Immature natural killer cell (primary cell): ENCODE measurements around the gene MAGOHB. TPM values are rescaled to one million over a fixed set of nuclear protein-coding genes. Genes with fewer than 3 reads are reported as not detected.

ENCODE experiments used
- DNase-seq, 3 donors: peaks; one replicate each; pipeline ENCODE4 v3.0.0; 2022; ENCODE audit warnings: mixed read lengths in 1 of 3
- H3K27ac Mint-ChIP-seq, 6 donors: one replicate each; pipeline ENCODE4 v1.8.0; 2020; ENCODE audit warnings: mixed read lengths in 6 of 6, mild to moderate bottlenecking in 5 of 6, inconsistent platforms in 4 of 6, moderate library complexity in 3 of 6
- H3K27me3 Mint-ChIP-seq, 3 donors: one replicate each; pipeline ENCODE4 v1.8.0; 2020 to 2021; ENCODE audit warnings: low read depth in 3 of 3, mild to moderate bottlenecking in 3 of 3, mixed read lengths in 3 of 3, moderate library complexity in 3 of 3, inconsistent platforms in 1 of 3
- H3K36me3 Mint-ChIP-seq, 3 donors: one replicate each; pipeline ENCODE4 v1.8.0; 2020; ENCODE audit warnings: mixed read lengths in 3 of 3, inconsistent platforms in 2 of 3, mild to moderate bottlenecking in 2 of 3
- H3K4me1 Mint-ChIP-seq, 2 donors: one replicate each; pipeline ENCODE4 v1.8.0; 2020; ENCODE audit warnings: inconsistent platforms in 2 of 2, mild to moderate bottlenecking in 2 of 2, mixed read lengths in 2 of 2, moderate library complexity in 1 of 2
- H3K4me3 Mint-ChIP-seq, 5 donors: one replicate each; pipeline ENCODE4 v1.8.0; 2020; ENCODE audit warnings: mild to moderate bottlenecking in 5 of 5, mixed read lengths in 5 of 5, inconsistent platforms in 3 of 5, moderate library complexity in 3 of 5
- H3K9me3 Mint-ChIP-seq, 6 donors: one replicate each; pipeline ENCODE4 v1.8.0; 2020; ENCODE audit warnings: mild to moderate bottlenecking in 6 of 6, mixed read lengths in 6 of 6, inconsistent platforms in 4 of 6, moderate library complexity in 3 of 6
- polyA plus RNA-seq, 3 donors: library from polyadenylated mRNA; unstranded; fragments of 300-500 nt; fragmentation: Illumina TruSeq; gene quantifications; one replicate each; pipeline ENCODE4 v1.2.3, GENCODE V29; 2021

Gene MAGOHB
- polyA plus RNA-seq, 3 donors from 2014 or later = 54.7 to 72.5 (median 58.7) TPM

DNA sequence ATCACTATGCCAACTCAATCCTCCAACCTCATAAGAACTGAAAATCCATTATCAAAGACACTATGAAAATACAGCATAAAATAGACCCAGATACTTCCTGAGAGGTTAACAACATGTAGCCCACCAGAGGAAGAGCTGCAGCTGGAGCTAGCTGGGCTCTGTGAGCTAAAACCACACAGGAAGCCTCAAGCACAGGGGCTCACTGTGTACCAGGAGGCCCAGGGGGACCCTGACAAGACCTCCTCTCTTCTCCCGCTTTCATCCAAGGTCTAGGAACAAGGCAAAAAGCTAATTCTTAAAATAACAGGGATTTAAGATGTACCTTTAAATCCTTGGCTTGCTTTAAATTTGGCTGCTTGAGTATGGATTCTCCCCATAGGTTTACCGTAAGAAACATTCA is 54.2 kb downstream of the MAGOHB start:
- no peaks in the 10 kb centered on the region for H3K36me3 Mint-ChIP-seq
- H3K4me3 Mint-ChIP-seq = peak overlapping the region; percentile 57 to 82 (median 74)
- peaks cover 0 to 11% (median 10%) of the 10 kb centered on the region in 3 donors for H3K27me3 Mint-ChIP-seq
- H3K9me3 Mint-ChIP-seq = peaks cover 0 to 2% (median 0%) of the 10 kb centered on the region in 6 donors
- H3K4me1 Mint-ChIP-seq = peaks cover 60 to 80% of the 10 kb centered on the region in 2 donors
- H3K27ac Mint-ChIP-seq = peak overlapping the region; percentile 78 to 91 (median 88)
- DNase-seq = peak; percentile 63 to 74 (median 71)

DNA sequence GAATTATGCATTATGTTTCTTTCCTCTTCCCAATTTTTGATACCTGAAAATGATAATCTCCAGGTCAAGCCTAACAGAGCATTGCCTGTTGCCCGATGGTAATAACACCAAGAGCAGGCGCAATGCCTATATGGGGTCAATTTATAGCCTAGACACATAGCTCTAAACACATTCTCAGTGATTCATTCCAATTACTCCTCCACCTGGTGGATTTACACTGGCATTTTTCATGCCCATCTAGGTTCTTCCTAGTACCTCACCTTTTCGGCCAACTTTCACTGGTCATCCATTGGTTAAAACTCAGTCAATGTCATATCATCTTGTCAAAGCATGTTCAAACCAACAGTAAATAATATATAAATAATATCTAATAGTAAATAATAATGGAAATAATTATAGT is 54.6 kb downstream of the MAGOHB start:
- no peak for DNase-seq
- Mint-ChIP-seq H3K4me1 (peaks cover 64 to 85% of the 10 kb centered on the region in 2 donors), H3K4me3 (peak overlapping the region; percentile 62 to 82 (median 74))

DNA sequence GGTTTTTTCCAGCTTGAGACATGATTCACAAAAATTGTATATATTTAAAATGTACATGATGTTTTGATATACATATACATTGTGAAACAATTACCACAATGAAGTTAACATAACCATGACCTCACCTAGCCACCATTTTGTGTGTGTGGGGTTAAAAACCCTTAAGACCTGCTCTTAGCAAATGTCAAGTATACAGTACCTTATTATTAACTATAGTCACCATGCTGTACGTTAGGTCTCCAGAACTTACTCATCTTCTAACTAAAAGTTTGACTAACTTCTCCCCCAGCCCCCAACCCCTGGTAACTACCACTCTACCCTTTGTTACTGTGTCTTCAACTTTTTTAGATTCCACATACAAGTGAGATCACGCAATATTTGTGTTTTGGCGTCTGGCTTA is 55.1 kb downstream of the MAGOHB start:
- Mint-ChIP-seq H3K27me3 (peaks cover 0 to 11% (median 10%) of the 10 kb centered on the region in 3 donors), H3K36me3 (peaks cover 0 to 5% (median 0%) of the 10 kb centered on the region in 3 donors), H3K4me3 (peak overlapping the region; percentile 44 to 82 (median 71)), H3K4me1 (peaks cover 67 to 89% of the 10 kb centered on the region in 2 donors), H3K27ac (peak overlapping the region in 4 of 6 donors; percentile 83 to 93 (median 86)), H3K9me3 (peaks cover 0 to 4% (median 0%) of the 10 kb centered on the region in 6 donors)
- no peak for DNase-seq

More for the DNA sequence above, 54.6 kb downstream of the MAGOHB start:
- Mint-ChIP-seq H3K36me3 (peaks cover 0 to under 1% (median 0%) of the 10 kb centered on the region in 3 donors), H3K27ac (peak overlapping the region; percentile 78 to 93 (median 86)), H3K27me3 (peaks cover 0 to 11% (median 10%) of the 10 kb centered on the region in 3 donors), H3K9me3 (peaks cover 0 to 2% (median 0%) of the 10 kb centered on the region in 6 donors)

DNA sequence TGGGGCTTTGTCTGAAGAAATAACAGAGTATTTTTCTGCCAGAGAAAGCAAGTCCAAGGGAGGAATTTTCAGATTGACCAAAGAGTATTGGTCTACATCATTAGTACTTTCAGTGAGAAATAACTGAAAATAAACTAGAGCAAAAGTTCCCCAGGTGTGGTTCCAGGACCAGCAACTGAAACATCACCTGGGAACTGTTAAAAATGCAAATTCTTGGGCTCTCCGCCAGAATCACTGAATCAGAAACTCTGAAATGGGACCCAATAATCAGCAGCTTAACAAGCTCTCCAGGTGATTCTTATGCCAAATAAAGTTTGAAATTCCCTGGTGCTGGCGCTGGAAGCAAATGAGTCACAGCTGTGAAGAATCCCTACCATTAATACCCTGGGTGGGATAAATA is 55.6 kb downstream of the MAGOHB start:
- Mint-ChIP-seq H3K36me3 (peaks cover 0 to 10% (median 2%) of the 10 kb centered on the region in 3 donors), H3K27ac (peak overlapping the region; percentile 72 to 93 (median 84)), H3K27me3 (peaks cover 0 to 11% (median 10%) of the 10 kb centered on the region in 3 donors), H3K9me3 (peaks cover 0 to 5% (median 0%) of the 10 kb centered on the region in 6 donors), H3K4me1 (peaks cover 69 to 90% of the 10 kb centered on the region in 2 donors), H3K4me3 (peak overlapping the region; percentile 38 to 82 (median 66))
- DNase-seq = no peak

DNA sequence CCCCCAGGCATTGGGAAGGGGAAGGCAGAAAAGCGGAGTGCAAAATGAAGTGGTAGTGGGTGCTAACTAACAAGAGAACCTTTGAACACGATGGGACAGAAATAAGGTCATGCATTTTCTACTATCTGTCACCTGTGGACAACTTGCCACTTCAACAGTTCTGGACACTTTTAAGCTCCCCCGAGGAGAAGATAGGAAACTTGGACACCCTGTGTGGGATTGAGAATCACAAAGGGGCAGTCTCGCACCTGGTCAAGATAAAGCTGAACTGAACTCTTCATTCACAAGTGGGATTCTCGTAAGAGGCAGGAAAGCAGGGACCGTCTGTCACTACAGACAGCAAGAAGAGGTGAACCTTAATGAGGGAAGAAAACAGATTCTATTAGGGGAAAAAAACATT is 56.1 kb downstream of the MAGOHB start:
- Mint-ChIP-seq H3K4me1 (peaks cover 70 to 86% of the 10 kb centered on the region in 2 donors), H3K27me3 (peaks cover 0 to 11% (median 10%) of the 10 kb centered on the region in 3 donors), H3K4me3 (peak overlapping the region; percentile 38 to 80 (median 66)), H3K36me3 (peaks cover 0 to 12% (median 4%) of the 10 kb centered on the region in 3 donors), H3K9me3 (peaks cover 0 to 5% (median 0%) of the 10 kb centered on the region in 6 donors), H3K27ac (peak overlapping the region; percentile 72 to 92 (median 84))
- peak in 1 of 3 donors; percentile 19 for DNase-seq

DNA sequence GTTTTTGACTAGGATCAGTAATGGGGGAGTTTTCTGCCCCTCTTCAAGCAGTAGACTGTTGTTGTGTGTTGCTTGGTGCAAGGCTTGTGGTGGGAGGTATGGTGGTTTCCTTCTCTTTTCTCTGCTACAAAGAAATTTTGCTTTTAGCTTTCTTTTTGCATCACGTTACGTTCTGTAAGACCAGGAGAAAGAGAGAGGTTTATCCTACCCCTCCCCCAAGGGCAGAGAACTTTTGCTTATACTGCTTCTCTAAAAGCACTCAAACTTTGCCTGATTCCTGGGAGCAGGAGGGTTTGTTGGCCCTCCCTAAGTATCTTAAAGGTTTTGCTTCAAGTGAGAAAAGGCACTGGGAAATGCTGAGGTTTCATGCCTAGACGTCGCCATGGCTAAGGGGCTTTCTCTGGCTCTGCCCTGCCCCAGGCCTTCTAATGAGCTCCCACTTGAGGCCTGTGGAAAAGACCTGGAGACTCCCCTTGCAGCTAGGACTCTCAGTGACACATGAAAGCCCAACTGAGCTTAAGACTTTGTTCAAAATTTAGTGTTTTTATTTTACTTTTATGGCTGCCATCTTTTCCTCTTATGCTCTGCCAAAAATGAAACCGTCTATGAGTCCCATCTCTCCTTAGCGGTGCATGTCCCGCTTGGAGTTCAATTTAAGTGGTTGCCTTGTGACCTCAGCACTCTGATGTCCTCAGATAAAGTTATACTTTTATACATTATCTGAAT is 58.5 kb downstream of the MAGOHB start:
- peak overlapping the region; percentile 79 to 94 (median 86) for H3K4me3 Mint-ChIP-seq
- H3K9me3 Mint-ChIP-seq = peaks cover 0 to 5% (median 0%) of the 10 kb centered on the region in 6 donors
- peak; percentile 64 to 71 (median 71) for DNase-seq
- H3K4me1 Mint-ChIP-seq = peaks cover 57 to 62% of the 10 kb centered on the region in 2 donors
- H3K36me3 Mint-ChIP-seq = peaks cover 0 to 16% (median 7%) of the 10 kb centered on the region in 3 donors
- peaks cover 0 to 11% (median 10%) of the 10 kb centered on the region in 3 donors for H3K27me3 Mint-ChIP-seq
- peak overlapping the region; percentile 86 to 98 (median 96) for H3K27ac Mint-ChIP-seq

DNA sequence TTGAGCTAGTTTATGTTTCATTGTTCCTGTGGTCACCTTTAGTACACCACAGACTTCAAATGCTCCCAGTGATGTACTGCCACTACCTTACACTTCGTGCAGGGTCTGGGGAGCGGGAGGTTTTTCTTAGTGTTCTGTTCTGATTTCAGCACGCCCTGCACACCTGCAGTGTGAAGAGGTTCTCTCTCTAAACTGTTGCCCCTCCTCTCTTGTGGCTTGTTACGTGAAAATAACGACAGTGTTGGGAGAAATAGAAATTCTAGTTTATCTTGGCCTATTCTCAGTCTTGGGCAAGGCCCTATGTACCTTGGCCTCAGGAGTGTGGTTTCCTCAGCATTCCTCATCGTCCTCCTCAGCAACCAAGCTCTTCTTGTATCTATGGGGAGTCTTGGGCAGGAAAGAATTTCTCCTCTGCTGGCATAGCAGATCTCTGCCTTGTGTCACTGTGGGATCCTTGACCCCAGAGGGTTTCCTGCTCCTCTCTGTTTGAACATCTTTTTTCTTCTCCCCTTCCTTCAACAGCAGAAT is 59.1 kb downstream of the MAGOHB start:
- Mint-ChIP-seq H3K9me3 (peaks cover 0 to 5% (median 0%) of the 10 kb centered on the region in 6 donors), H3K4me1 (peaks cover 50 to 56% of the 10 kb centered on the region in 2 donors), H3K27me3 (peaks cover 0 to 9% (median 7%) of the 10 kb centered on the region in 3 donors), H3K36me3 (peaks cover 0 to 16% (median 7%) of the 10 kb centered on the region in 3 donors), H3K4me3 (peak overlapping the region; percentile 79 to 94 (median 86)), H3K27ac (peak overlapping the region; percentile 86 to 98 (median 96))
- DNase-seq = peak; percentile 51 to 66 (median 64)

Other genes with a start within 250 kb of the MAGOHB start
- 100 to 1,000 TPM; 623 to 949 (median 731) TPM for gene KLRK1, start 223.6 kb downstream of the MAGOHB start, polyA plus RNA-seq
- gene KLRC4, start 203.9 kb downstream of the MAGOHB start, polyA plus RNA-seq = 10 to 100 TPM; 14.3 to 28.5 (median 15.0) TPM
- gene KLRC3, start 193.0 kb downstream of the MAGOHB start, polyA plus RNA-seq = 10 to 100 TPM; 27.6 to 59.0 (median 28.4) TPM
- gene KLRC2, start 177.6 kb downstream of the MAGOHB start, polyA plus RNA-seq = 100 to 1,000 TPM in 1 of 3 donors, 10 to 100 TPM in 2; 34.5 to 112 (median 38.2) TPM
- 100 to 1,000 TPM; 200 to 440 (median 285) TPM for gene KLRC1, start 160.2 kb downstream of the MAGOHB start, polyA plus RNA-seq
- gene EIF2S3B, start 107.7 kb downstream of the MAGOHB start, polyA plus RNA-seq = under 1 TPM; 0.24 to 0.30 (median 0.29) TPM
- gene STYK1, start 60.4 kb upstream of the MAGOHB start, polyA plus RNA-seq = 1 to 10 TPM; 1.4 to 2.8 (median 1.8) TPM
- 1 to 10 TPM; 1.5 to 8.2 (median 4.7) TPM for gene YBX3, start 109.7 kb upstream of the MAGOHB start, polyA plus RNA-seq
- not detected for gene TAS2R7, start 189.0 kb upstream of the MAGOHB start, polyA plus RNA-seq
- gene TAS2R8, start 193.7 kb upstream of the MAGOHB start, polyA plus RNA-seq = not detected
- not detected for gene TAS2R9, start 196.6 kb upstream of the MAGOHB start, polyA plus RNA-seq
- not detected for gene TAS2R10, start 212.7 kb upstream of the MAGOHB start, polyA plus RNA-seq
- 1 to 10 TPM; 1.9 to 4.5 (median 3.5) TPM for gene PRR4, start 235.9 kb upstream of the MAGOHB start, polyA plus RNA-seq